HG02943 (cell line): Measurements from ENCODE around the gene FAM135A.
A peak's percentile ranks its signal among the peaks of the same experiment; 100 is the strongest.

Experiments used
- ATAC-seq: cut with Tn5 transposase; IDR thresholded peaks from one replicate; pipeline ENCODE4 v1.9.1; 2021; ENCODE audit warnings: mild to moderate bottlenecking, low read depth, moderate library complexity; ENCODE audit not compliant: unreplicated experiment

The FAM135A gene

DNA sequence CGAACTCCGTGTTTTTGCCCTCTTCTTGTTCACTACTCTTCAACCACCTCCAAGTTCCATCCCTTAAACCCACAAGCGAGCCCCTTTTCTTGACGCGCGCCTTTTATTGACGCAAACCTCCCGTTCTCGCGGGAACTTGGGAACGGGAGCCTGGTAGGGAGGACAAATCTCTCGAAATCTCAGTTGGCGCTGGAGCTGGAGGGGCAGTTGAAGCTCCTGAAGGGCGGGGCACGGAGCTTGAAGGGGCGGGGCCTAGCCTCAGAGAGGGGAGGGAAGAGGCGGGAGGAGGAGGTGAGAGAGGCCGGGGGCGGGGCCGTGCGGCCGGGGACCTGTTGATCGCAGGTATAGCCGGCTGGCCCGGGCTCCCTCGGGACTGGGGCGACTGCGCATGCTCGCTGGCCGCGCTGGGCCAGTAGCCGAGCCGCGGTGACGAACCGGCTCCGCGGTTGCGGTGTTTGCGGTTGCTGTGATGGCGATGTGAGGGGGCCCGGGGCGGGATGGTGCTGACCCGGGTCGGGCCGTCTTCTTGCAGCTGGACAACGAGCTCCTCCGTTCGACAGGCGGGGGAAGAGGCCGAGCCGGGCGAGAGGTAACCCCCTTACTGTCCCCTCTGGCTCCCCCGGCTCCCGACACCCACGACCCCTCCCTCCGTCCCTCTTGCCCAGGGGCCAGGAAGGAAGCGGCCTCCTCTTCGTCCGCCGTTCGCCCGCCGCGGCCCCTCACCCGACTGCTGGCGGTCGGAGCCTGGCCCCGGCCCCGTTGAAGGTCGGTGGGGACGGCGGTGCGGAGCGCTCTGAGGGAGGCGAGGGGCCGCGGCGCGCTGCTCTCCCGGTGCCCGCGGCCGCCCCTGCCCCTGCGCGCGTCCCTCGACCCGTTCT is at the start of gene FAM135A:
FAM135A (plus strand) TSS at position 395 of the 878 bp plus-strand sequence. CDS start 14,835 bp downstream, outside the sequence.
- peak; percentile 79 for ATAC-seq

DNA sequence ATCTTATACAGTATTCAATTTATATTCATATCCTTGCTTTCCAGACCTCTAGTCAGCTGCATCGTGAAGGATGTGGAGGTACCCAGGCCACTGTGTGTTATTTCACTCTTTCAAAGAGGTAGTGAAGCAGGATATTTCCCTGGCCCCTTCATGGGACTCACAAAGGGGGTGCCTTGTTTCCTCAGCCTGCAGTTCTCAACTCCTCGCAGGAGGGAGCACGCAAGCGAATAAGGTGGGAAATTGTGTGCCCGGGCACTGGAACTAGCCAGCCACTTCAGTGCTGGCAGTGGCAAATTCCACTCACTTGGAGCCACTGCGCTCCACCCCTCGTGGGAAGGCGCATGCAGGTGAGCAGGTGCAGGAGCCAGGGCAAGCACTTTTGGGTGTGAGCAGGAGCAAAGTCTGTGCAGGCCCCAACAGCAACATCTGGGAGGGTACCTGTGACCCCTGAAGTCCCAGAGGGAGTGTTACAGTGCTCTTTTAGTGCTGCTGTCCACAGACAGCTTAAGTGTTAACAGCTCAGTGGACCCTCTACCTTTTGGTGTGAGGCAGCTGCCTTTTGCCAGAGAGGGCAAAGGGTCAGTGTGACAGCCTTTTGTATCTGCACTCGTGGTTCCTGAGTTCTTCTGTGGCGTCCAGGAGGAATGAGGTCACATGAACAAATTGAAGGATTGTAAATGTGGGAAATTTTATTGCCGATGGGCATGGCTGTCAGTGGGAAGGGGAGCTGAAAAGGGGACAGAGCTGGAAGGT is 49.4 kb upstream of the FAM135A start:
- ATAC-seq = no peak

DNA sequence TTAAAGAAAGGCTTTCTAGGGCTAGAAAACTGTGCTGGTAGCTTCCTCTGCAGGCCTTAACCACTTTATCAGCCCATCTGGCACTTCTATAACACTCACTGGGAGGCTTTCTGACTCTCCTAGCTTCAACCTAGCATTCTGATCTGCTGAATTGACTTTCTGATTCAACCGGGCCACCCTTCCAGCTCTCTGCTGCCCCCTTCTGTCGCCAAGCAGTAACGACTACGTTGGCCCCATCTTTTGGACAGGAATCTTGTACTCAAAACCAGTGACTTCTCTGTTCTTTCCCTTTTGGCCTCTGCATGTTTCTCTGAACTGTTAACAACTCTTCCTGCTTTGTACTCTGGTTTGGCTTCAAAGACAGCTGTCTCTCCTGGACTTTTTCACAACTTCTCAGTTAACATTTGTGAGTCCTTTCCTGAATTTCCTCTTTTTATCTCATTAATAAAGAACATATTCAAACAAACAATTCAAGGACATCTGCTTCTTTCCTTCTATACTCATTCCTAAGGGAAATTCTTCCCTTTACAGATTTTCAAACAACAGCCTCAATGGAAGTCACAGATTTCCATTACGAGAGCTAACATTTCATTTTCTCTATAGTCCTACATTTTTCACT is 43.9 kb upstream of the FAM135A start:
- ATAC-seq = peak; percentile 79

DNA sequence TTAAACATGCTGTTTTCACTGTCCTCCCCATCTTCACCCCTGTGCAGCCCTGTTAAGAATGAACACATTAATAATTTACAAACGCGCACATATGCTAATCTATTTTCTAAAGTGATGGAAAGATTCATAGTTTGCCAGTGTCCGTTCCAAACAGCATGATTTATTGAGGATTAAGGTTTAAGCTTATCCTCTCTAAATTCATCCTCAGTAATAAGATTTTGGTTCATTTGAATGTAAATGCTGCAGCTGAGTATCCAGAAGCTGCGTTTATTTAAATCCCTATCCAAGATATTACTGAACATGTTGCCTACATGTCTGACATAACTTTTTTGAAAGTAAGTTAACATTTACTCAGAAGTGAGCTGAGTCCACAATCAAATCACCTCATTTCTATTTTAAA is 42.8 kb upstream of the FAM135A start:
- ATAC-seq = no peak

DNA sequence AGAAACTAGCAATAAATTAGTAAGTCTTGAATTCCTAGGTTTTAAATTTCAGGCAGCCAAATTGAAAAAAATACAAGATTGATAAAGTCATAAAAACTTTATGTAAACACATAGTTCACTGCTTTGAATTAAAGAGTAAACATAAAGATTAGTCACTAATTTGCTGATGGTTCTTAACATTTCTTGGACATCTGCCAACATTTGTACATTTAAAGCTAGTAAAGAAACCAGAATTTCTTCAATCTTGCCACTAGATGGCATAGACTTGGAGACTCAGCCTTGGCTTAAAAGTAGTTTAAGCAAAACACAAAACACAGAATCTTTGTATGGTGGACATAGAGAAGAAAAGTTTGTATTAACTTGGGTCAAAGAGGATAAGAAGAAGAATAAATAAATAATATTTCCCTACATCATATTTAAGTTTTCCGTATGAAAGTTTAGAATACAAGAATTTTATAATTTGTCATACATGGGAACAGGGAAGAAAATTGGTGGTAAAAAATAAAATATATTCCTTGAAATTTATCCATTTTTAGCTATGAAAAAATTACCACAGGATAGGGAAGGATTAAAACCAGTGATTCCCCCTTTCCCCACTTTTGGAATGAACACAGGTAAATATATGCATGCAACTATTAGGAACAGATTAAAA is 41.7 kb upstream of the FAM135A start:
- ATAC-seq = no peak

DNA sequence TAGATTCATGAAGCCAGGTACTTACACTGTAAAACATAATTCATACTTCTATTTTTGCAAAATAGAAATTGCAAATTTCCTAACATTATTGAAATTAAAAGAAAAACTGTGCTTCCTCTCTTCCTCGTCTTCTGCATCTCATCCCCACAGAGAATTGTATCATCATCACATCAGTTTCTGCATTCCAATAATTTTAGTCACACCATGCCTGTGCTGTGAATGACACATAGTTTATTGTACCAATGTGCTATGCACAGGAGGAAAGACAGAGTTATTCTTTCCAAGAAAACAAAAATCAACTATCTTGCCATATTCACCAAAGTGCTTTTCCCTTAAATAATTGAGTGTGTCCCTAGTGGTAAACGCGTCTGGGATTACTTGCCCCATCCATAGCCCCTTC is 38.1 kb upstream of the FAM135A start:
- ATAC-seq = no peak

DNA sequence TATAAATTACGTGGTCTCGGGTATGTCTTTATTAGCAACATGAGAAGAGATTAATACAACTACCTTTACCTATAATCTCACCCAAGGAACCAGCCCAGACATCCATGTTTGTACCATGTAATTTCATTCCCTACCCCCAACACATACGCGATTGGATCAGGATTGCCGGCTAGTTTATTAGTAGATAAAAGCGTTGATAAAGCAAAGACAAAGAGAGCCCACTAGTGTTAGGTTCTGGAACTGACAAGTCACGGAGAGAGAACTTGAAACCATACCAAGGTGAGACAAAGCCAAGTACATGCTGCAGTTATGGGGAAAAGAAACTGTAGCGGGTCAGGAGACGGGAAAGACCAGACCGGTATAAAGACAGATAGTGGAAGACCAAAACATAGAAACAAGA is 37.4 kb upstream of the FAM135A start:
- ATAC-seq = no peak

DNA sequence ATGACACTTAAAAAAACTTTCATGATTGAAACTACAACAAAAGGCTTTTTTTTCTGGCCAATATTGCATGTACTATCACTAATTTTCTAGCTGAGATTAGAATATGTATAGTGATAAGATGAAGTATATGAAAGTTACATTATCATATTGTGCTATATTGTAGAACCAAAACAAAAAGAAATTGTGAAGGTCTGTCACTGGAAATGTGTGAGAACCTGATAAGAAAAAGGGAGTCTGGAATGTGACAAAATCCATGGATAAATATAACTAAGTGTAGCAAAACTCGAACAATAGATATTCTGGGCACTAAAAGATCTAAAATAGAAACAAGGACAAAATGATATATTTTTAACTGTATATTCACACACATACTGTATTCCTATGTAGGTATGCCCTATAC is 36.7 kb upstream of the FAM135A start:
- no peak for ATAC-seq

DNA sequence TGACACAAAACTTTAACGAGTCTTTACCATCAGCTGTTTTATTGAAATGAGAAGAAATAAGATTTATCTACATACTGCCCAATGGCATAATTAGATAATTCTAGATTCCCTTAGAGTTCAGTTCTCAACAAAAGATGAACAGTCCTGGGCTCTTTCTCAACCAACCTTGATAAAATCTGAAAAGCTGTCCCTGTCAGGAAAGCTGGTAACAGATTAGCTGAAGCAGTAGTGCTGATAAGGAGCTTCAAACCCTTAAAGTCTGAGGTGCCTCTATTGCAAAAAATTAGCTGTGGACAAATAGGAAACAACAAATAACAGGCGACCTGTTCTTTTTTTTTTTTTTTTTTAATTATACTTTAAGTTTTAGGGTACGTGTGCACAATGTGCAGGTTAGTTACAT is 35.9 kb upstream of the FAM135A start:
- ATAC-seq = no peak

DNA sequence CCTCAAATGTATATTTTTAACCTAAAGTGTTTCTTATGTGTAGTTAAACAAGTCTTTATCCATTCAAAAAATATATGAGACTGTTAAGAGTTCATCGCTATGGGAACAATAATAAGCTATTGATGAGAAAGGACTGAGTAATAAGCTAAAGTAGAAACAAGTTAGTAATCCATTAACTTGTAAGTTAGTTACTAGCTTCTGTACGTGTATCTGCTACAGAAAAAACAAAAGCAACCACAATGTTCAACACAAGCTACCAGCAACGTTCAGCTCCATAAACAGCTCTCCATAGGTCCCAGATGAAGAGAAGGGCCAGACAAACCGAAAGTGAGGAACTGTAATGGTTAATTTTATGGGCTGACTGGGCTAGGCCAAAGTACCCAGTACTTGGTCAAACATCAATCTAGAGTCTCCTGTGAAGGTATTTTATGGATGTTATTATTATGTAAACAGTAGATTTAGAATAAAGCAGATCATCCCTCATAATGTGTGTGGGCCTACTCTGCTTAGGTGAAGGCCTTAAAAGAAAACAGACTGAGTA is 33.8 kb upstream of the FAM135A start:
- ATAC-seq = peak; percentile 51

DNA sequence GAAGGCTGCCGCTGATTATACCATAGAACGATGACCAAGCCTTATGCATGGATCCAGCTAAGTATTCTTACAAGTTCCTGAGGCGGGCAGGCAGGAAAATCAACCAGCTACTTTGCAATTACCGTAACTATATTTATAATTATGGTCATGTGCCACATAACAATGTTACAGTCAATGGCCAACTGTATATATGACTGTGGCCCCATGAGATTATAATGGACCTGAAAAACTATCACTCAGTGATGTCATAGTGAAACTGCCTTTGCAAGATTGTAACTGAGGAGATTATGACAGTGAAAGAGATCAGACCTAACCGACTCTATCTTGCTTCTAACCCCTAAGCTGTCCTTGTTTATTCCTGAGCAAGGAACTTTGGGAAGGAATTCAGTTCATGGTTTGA is 33.1 kb upstream of the FAM135A start:
- ATAC-seq = peak; percentile 82

DNA sequence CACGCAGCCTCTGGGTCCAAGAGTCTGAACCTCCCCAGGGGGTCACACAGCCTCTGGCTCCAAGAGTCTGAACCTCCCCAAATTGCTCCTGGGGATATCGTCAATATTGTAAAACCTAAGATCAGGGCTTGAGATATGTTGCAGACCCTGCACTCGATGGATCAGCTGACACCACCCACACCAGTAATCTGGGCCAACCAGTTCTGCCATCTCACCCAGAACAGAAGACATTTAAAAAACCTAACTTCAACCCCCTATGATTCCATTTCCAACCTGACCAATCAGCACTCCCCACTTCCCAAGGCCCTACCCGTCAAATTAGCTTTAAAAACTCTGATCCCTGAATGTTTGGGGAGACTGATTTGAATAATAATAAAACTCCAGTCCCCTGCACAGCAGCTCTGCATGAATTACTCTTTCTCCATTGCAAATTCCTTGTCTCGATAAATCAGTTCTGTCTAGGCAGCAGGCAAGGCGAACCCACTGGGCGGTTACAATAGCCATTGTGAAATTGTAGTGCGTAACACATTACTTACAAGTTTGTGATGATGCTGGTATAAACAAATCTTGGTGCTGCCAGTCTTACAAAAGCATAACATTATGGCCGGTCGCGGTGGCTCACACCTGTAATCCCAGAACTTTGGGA is 32.4 kb upstream of the FAM135A start:
- ATAC-seq = no peak

DNA sequence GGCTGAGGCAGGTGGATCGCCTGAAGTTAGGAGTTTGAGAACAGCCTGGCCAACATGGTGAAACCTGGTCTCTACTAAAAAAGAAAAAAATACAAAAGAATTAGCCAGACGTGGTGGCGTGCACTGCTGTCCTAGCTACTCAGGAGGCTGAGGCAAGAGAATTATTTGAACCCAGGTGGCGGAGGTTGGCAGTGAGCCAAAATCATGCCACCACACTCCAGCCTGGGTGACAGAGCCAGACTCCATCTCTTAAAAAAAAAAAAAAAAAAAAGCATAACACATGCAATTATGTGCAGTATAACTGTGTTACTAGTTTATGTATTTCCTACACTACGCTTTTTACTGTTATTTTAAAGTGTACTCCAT is 31.9 kb upstream of the FAM135A start:
- ATAC-seq = no peak

DNA sequence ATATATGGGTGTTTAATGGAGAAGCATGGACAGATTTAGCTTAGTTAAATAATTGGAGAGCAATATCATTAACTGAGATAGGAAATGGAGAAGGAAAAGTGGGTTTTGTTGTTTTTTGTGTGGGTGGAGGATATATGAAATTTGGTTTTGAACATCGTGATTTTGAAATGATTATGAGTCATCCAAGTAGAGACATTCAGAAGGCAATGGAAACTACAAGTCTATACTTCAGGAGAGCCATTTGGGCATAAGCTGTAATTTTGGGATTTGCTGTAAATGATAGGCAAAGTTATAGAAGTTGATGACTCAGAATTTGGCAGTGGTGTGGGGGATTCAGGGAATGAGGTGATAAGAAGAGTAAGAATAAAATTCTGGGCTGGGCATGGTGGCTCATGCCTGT is 27.4 kb upstream of the FAM135A start:
- ATAC-seq = no peak

DNA sequence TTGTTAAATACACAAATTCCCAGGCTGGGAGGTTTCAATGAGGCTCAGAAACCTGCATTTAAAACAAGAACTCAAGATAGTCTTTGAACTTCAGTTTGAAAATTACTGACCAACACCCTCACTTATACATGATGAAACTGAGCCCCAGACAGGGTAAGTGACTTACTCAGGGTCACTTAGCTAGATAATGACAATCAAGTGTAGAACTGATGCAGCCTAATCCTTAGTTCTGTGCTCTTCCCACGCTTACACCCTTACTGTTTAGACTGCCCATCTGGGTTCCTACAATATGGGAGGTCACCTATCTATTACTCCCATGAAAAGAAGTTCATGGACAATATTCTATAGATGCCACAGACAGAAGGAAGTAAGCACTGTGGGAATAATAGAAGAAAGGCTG is 24.5 kb upstream of the FAM135A start:
- ATAC-seq = no peak

DNA sequence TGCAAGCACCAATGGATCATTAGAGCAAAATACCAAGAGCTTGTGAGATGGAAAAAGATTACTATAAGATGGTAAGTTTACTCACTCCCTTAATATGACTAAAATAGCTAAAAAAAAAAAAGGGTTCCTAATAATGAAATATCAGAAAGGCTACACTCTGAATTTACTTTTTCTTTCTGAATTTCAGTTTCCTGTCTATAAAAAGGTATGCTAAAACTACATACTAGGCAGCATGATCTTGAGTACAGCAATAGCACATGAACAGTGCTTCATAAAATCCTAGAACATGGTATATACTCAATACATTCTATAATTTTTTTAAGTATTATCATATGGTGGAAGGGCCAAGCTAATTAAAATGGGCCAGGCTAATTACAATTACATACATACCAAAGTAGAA is 24.0 kb upstream of the FAM135A start:
- ATAC-seq = no peak

DNA sequence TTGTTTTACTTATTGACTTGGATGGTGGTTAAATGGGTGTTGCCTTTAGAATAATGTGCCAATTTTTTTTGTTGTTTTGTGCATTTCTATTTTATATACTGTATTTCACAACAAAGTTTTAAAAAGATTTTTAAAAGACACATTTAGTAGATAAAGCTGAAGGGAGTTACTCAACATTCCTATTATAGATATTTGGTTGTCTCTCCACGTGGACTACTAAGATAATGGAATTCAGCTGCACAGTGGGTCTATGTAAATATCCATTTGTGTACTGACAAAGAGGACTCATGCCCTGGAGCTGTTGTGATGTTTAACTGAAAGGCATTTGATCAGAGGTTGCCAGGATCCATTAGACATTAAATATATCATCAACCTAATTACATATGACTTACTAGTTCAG is 23.2 kb upstream of the FAM135A start:
- no peak for ATAC-seq

DNA sequence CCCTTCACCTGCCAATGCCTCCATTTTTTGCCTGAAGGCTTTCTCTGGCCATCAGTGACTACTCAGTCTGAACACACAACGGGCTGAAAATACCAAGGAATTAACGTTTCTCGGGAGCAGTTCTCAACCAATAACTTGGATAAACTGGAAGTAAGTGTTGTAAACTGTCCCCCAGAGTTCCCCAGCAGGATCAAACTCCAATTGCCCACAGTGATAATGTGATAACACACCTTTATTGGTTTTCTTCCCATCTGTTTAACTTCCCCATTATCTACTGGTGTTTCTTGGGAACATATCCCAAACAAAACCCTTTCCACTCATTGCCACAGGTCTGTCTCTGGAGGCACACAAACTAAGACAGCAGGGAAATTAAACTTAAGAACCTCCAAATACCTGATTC is 21.8 kb upstream of the FAM135A start:
- no peak for ATAC-seq

DNA sequence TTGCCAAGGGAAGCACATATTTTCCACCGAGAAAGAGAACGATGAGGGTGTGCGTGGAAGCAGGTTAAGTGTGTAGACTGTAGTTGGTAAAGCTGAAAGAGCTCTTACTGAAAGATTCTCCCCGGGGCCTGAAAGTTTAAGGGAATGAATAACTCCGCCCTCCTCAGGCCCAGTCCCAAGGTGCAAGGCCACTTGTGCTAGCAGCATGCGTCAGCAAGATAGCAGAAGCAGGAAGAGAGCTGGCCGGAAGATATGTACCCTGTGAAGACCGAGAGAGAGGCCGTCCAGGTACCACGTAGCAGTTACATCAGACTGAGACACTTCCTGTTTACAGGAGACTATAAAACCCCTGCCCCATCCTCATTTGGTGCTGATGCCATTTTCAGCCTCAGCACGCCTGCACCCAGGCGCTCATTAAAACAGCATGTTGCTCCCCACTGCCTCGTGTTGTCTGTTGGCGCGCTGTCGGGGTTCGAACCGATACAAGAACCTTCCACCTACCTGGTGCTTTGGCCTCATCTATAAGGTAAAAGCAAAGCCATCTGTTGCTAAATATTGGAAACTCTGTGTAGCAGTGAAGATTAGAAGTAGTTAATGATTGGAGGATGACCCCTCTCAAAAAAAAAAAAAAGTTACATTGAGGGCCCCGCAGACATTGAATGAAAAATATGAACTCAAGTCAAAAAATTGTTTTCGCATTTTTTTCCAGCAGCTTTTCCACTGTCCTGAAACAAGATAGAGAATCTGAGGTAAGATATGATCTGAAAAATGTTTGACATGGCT is 18.6 kb upstream of the FAM135A start:
- no peak for ATAC-seq
